ENCODE data around the gene LVRN. TPM values are rescaled to one million over a fixed set of nuclear protein-coding genes. Genes with fewer than 3 reads are reported as not detected.

LVRN gene
- total RNA-seq, 4 donors from 2014 or later, result 0.31 to 2.9 (median 2.1) TPM; not detected in 1

- intact Hi-C loops (cut with DNase I), result no loop called here
- H3K4me3 ChIP-seq, result no peak overlapping the region
- DNase-seq, result no peak
- H3K36me3 ChIP-seq, result no peaks in the 10 kb centered on the region
- H3K9me3 ChIP-seq, result peaks cover 0 to 8% (median 0%) of the 10 kb centered on the region in 3 donors
- TF ChIP-seq POLR2A (IDR thresholded peaks at IDR 0.05) (no peak), CTCF (IDR thresholded peaks at IDR 0.05) (no peak)
- H3K27ac ChIP-seq, result no peak overlapping the region
- no peaks in the 10 kb centered on the region for H3K4me1 ChIP-seq
- no peaks in the 10 kb centered on the region for H3K27me3 ChIP-seq
- 86 to 91% methylated on average over 6 of the region's 6 CpGs for WGBS, 2 donors
Observed at GRCh38 chr5:115932991-115933390, 29.3 kb upstream of the LVRN start.

- Histone ChIP-seq H3K9me3 (no peaks in the 10 kb centered on the region), H3K4me1 (no peaks in the 10 kb centered on the region), H3K4me3 (no peak overlapping the region), H3K36me3 (no peaks in the 10 kb centered on the region), H3K27ac (no peak overlapping the region), H3K27me3 (no peaks in the 10 kb centered on the region)
- TF ChIP-seq CTCF (IDR thresholded peaks at IDR 0.05) (no peak), POLR2A (IDR thresholded peaks at IDR 0.05) (no peak)
- 82 to 84% methylated on average over 8 to 10 of the region's 10 CpGs for WGBS, 2 donors
- intact Hi-C loops (cut with DNase I), result no loop called here
- no peak for DNase-seq
Observed at GRCh38 chr5:115934388-115934974, 27.8 kb upstream of the LVRN start.

- intact Hi-C loops (cut with DNase I), result no loop called here
- WGBS, 2 donors, result 75 to 86% methylated on average over 1 of the region's 1 CpG
- no peaks in the 10 kb centered on the region for H3K36me3 ChIP-seq
Observed at GRCh38 chr5:115936031-115936430, 26.2 kb upstream of the LVRN start.

GRCh38 chr5:115939059-115939458, 23.2 kb upstream of the LVRN start:
- no peak overlapping the region for H3K4me3 ChIP-seq
- H3K4me1 ChIP-seq, result no peaks in the 10 kb centered on the region
- intact Hi-C loops (cut with DNase I), result no loop called here
- no peak overlapping the region for H3K27ac ChIP-seq
- no peaks in the 10 kb centered on the region for H3K36me3 ChIP-seq
- TF ChIP-seq CTCF (IDR thresholded peaks at IDR 0.05), result no peak
- DNase-seq, result no peak
- no peaks in the 10 kb centered on the region for H3K27me3 ChIP-seq
- H3K9me3 ChIP-seq, result no peaks in the 10 kb centered on the region
- WGBS, 2 donors, result 37 to 45% methylated on average over 4 of the region's 4 CpGs

More at GRCh38 chr5:115936031-115936430, 26.2 kb upstream of the LVRN start:
- Histone ChIP-seq H3K27ac (no peak overlapping the region), H3K4me3 (no peak overlapping the region), H3K9me3 (no peaks in the 10 kb centered on the region), H3K27me3 (no peaks in the 10 kb centered on the region), H3K4me1 (no peaks in the 10 kb centered on the region)
- no peak for TF ChIP-seq CTCF (IDR thresholded peaks at IDR 0.05)
- no peak for TF ChIP-seq POLR2A (IDR thresholded peaks at IDR 0.05)
- DNase-seq, result no peak

- DNase-seq, result no peak
- no peaks in the 10 kb centered on the region for H3K4me1 ChIP-seq
- H3K4me3 ChIP-seq, result no peak overlapping the region
- WGBS, 2 donors, result 57 to 90% methylated on average over 3 of the region's 4 CpGs
- no peaks in the 10 kb centered on the region for H3K27me3 ChIP-seq
- H3K27ac ChIP-seq, result no peak overlapping the region
- TF ChIP-seq CTCF (IDR thresholded peaks at IDR 0.05) (no peak), POLR2A (IDR thresholded peaks at IDR 0.05) (no peak)
- no peaks in the 10 kb centered on the region for H3K9me3 ChIP-seq
- H3K36me3 ChIP-seq, result no peaks in the 10 kb centered on the region
- intact Hi-C loops (cut with DNase I), result no loop called here
Observed at GRCh38 chr5:115940080-115940810, 22.0 kb upstream of the LVRN start.
